Peyer's patch (tissue), 4 donors: Measurements from ENCODE around the gene EP400.

ENCODE experiments used
- CTCF ChIP-seq, 6 experiments: fragments of 450-650 bp in 4 of 6; fragments of 200-600 bp in 2 of 6; sonication (generic) in 1 of 6; IDR thresholded peaks; one replicate each; pipeline ENCODE4 v1.5.1; 2017 to 2019; ENCODE audit warnings: antibody characterized with exemption in 6 of 6, mild to moderate bottlenecking in 3 of 6, moderate library complexity in 1 of 6
- POLR2A ChIP-seq, 2 donors: fragments of 450-650 bp; IDR thresholded peaks; one replicate each; pipeline ENCODE4 v1.5.1; 2017; ENCODE audit warnings: antibody characterized with exemption in 2 of 2, mild to moderate bottlenecking in 2 of 2, moderate library complexity in 2 of 2

GRCh38 chr12:131920157-131920508 lies 29.6 kb upstream of the EP400 start:
- TF ChIP-seq CTCF (IDR thresholded peaks at IDR 0.05), result no peak
- TF ChIP-seq POLR2A (IDR thresholded peaks at IDR 0.05), result no peak
